ENCODE data around the gene AUTS2. TPM values are rescaled to one million over a fixed set of nuclear protein-coding genes. Genes with fewer than 3 reads are reported as not detected.

Gene AUTS2
- total and polyA plus RNA-seq, 9 of the 15 experiments (the other 6 are each of a cell fraction or from before 2014, with no cell fraction given): 0.58 TPM; not detected in 8

GRCh38 chr7:69708857-69709256 is 110.6 kb downstream of the AUTS2 start:
- POLR2A ChIA-PET: interaction anchor here (1.0 kb wide), 1 partner anchor 699 kb away, joined by 3 read pairs; no protein-coding TSS in a partner anchor
- Histone ChIP-seq H2AFZ (ENCODE audit: low read depth, low read length) (no peak overlapping the region), H3K9me3 (replicated peaks; ENCODE audit: control insufficient read depth, insufficient read depth, low read depth, low read length) (no peaks in the 10 kb centered on the region), H3K9me1 (ENCODE audit: control insufficient read depth, insufficient read depth, low read length) (no peaks in the 10 kb centered on the region), H3K36me3 (ENCODE audit: control insufficient read depth, insufficient read depth, low read length) (no peaks in the 10 kb centered on the region), H3K27ac (ENCODE audit: extremely low read depth, low read depth, low read length) (no peak overlapping the region), H3K27me3 (ENCODE audit: control insufficient read depth in 2 of 2, insufficient read depth in 2 of 2, low read length in 2 of 2) (no peaks in the 10 kb centered on the region), H3K4me2 (ENCODE audit: insufficient read depth, low read length) (no peak overlapping the region), H3K9ac (ENCODE audit: insufficient read depth in 1 of 2, low read depth in 2 of 2, low read length in 2 of 2) (no peak overlapping the region), H3K79me2 (ENCODE audit: control insufficient read depth, insufficient read depth, low read length) (no peaks in the 10 kb centered on the region), H3K4me3 (no peak overlapping the region), H4K20me1 (replicated peaks; ENCODE audit: control insufficient read depth, insufficient read depth, low read length) (no peaks in the 10 kb centered on the region), H3K4me1 (replicated peaks in 1 of 2; ENCODE audit: control insufficient read depth in 2 of 2, insufficient read depth in 2 of 2, low read length in 2 of 2) (no peaks in the 10 kb centered on the region)
- WGBS (ENCODE audit: insufficient coverage, low coverage, missing lambda C conversion rate): 3% methylated on average over 2 of the region's 2 CpGs
- DNase-seq (ENCODE audit: extremely low read depth in 1 of 4, low spot score in 3 of 4) (peak in 1 of 4 experiments; percentile 3), ATAC-seq (no peak), FAIRE-seq (no peak)
- CTCF ChIA-PET (ENCODE audit: low intra/inter-chr PET ratio): no interaction called here
- BruUV-seq (replicated peaks): no TSS peak
- in situ Hi-C loops (cut with MboI): no loop called here
- TF ChIP-seq MAFG (tag; conservative IDR thresholded peaks at IDR 0.05) (no peak), SREBF1 (IDR thresholded peaks at IDR 0.05; ENCODE audit: borderline replicate concordance, low read depth, low read length) (no peak), ZNF140 (CRISPR knock-in tag; IDR thresholded peaks at IDR 0.05) (no peak), SNRNP70 (optimal IDR thresholded peaks at IDR 0.05; ENCODE audit: low read depth, low read length) (no peak), SREBF2 (CRISPR knock-in tag; IDR thresholded peaks at IDR 0.05) (no peak), HDAC6 (IDR thresholded peaks at IDR 0.05; ENCODE audit: low read depth, low read length) (no peak), HIVEP1 (CRISPR knock-in tag; IDR thresholded peaks at IDR 0.05) (no peak), AFF1 (IDR thresholded peaks at IDR 0.05; ENCODE audit: low read depth in 1 of 2, partially characterized antibody in 2 of 2) (no peak), MYBL2 (IDR thresholded peaks at IDR 0.05; ENCODE audit: low read depth) (no peak), MYBL2 (CRISPR knock-in tag; IDR thresholded peaks at IDR 0.05; ENCODE audit: borderline replicate concordance) (no peak), BRD4 (IDR thresholded peaks at IDR 0.05) (no peak), ZNF644 (tag; IDR thresholded peaks at IDR 0.05; ENCODE audit: low read depth) (no peak), ETV6 (IDR thresholded peaks at IDR 0.05; ENCODE audit: borderline replicate concordance in 1 of 2, low read depth in 2 of 2, low read length in 1 of 2) (no peak), ETV6 (CRISPR knock-in tag; IDR thresholded peaks at IDR 0.05; ENCODE audit: borderline replicate concordance) (no peak), ATF7 (IDR thresholded peaks at IDR 0.05) (no peak), RBM15 (IDR thresholded peaks at IDR 0.05; ENCODE audit: insufficient read depth, low read length) (no peak), RFX1 (IDR thresholded peaks at IDR 0.05) (no peak)
- intact Hi-C loops (cut with micrococcal nuclease): no loop called here
